ENCODE measurements around the gene POLR2E. TPM values are rescaled to one million over a fixed set of nuclear protein-coding genes. Genes with fewer than 3 reads are reported as not detected.

POLR2E gene
- total and polyA plus RNA-seq, 10 of the 15 experiments (the other 5 are each of a cell fraction or from before 2014, with no cell fraction given) = 4.0 to 487 (median 200) TPM

- TF ChIP-seq, protein P1, sequence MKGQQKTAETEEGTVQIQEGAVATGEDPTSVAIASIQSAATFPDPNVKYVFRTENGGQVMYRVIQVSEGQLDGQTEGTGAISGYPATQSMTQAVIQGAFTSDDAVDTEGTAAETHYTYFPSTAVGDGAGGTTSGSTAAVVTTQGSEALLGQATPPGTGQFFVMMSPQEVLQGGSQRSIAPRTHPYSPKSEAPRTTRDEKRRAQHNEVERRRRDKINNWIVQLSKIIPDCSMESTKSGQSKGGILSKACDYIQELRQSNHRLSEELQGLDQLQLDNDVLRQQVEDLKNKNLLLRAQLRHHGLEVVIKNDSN (IDR thresholded peaks at IDR 0.05; ENCODE audit: borderline replicate concordance, extremely low read length, insufficient read depth, low read depth, low read length) = no peak
- TF ChIP-seq BCL11A (IDR thresholded peaks at IDR 0.05; ENCODE audit: low read depth, low read length) (no peak), PKNOX1 (IDR thresholded peaks at IDR 0.05) (no peak), ZBTB11 (CRISPR knock-in tag; IDR thresholded peaks at IDR 0.05) (no peak), PML (IDR thresholded peaks at IDR 0.05; ENCODE audit: low read length) (no peak)
Measured at GRCh38 chr19:1111641-1112267, 16.6 kb upstream of the POLR2E start (continued).

Data from GM12878 (cell line).